ENCODE measurements around the gene ZAR1L. TPM values are rescaled to one million over a fixed set of nuclear protein-coding genes. Genes with fewer than 3 reads are reported as not detected.

ZAR1L gene
- total and polyA plus RNA-seq, 7 experiments from 2014 or later = not detected

DNA sequence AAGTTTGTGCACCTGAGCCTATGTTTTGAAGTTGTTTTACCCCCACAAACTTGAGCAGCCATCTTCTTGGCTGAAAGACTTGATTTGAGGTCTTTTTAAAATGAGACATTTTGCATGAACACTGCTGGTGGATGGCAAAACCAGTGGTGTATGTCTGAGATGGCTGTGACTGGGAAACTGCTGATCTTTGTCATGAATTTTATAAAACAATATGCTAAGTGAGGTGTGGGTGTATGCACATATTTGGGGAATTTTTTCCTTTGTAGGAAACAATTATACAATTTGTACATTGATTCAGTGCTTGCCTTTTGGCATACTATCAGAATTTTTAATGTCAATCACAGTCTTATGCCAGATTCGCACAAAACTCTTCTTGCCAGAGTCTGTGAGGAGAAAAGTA is 52.5 kb downstream of the ZAR1L start:
- Mint-ChIP-seq H3K36me3 (peaks cover 0 to 21% (median 0%) of the 10 kb centered on the region in 5 donors), H3K27me3 (no peaks in the 10 kb centered on the region), H3K9me3 (no peaks in the 10 kb centered on the region), H3K4me3 (no peak overlapping the region), H3K4me1 (no peaks in the 10 kb centered on the region), H3K27ac (no peak overlapping the region)
- intact Hi-C loops (cut with micrococcal nuclease) = no loop called here
- ChIA-PET POLR2A (interaction anchor here (0.6 kb wide), 1 partner anchor 23 kb away, joined by 7 read pairs; no protein-coding TSS in a partner anchor), CTCF (no interaction called here)
- Histone ChIP-seq H3K4me3 (ENCODE audit: low read length) (no peak overlapping the region), H3K36me3 (ENCODE audit: control insufficient read depth in 2 of 3, insufficient read depth in 3 of 3, low read length in 3 of 3) (peaks cover 0 to 16% (median 0%) of the 10 kb centered on the region in 3 experiments), H3K4me1 (ENCODE audit: control insufficient read depth in 2 of 2, insufficient read depth in 2 of 2, low read length in 2 of 2) (no peaks in the 10 kb centered on the region), H3K9me3 (ENCODE audit: control insufficient read depth in 2 of 3, low read length in 3 of 3) (no peaks in the 10 kb centered on the region), H3K27ac (ENCODE audit: low read depth, low read length) (no peak overlapping the region), H3K27me3 (ENCODE audit: control insufficient read depth in 2 of 2, insufficient read depth in 2 of 2, low read length in 2 of 2) (no peaks in the 10 kb centered on the region)
- DNase-seq (no peak), ATAC-seq (no peak)

DNA sequence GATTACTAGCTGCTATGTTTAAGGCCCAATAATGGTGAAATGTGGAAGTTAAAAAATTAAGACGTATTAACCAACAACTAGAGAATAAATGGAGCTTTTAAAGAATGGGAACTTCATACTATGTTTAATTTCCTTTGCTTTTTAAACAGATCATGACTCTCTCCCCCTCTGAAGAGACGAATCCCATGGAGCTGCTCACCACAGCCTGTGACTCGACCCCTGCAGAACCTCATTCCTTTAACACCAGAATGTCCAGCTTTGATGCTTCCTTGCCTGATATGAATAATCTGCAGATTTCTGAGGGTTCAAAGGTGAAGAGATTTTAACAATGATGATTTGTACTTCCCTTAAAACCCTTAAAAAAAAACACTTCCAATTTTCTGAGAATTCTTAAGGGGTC is 53.0 kb downstream of the ZAR1L start:
- no peak for DNase-seq
- no peaks in the 10 kb centered on the region for H3K9me3 ChIP-seq (ENCODE audit: control insufficient read depth in 2 of 3, low read length in 3 of 3)
- peaks cover 0 to 20% (median 0%) of the 10 kb centered on the region in 5 donors for H3K36me3 Mint-ChIP-seq
- ATAC-seq = no peak
- ChIA-PET POLR2A (no interaction called here), CTCF (no interaction called here)
- H3K36me3 ChIP-seq (ENCODE audit: control insufficient read depth in 2 of 3, insufficient read depth in 3 of 3, low read length in 3 of 3) = peaks cover 0 to 12% (median 0%) of the 10 kb centered on the region in 3 experiments
- peaks cover 0 to 3% (median 0%) of the 10 kb centered on the region in 5 donors for H3K27me3 Mint-ChIP-seq
- no peaks in the 10 kb centered on the region for H3K4me1 ChIP-seq (ENCODE audit: control insufficient read depth in 2 of 2, insufficient read depth in 2 of 2, low read length in 2 of 2)
- no peak overlapping the region for H3K4me3 ChIP-seq (ENCODE audit: low read length)
- H3K9me3 Mint-ChIP-seq = no peaks in the 10 kb centered on the region
- no peaks in the 10 kb centered on the region for H3K27me3 ChIP-seq (ENCODE audit: control insufficient read depth in 2 of 2, insufficient read depth in 2 of 2, low read length in 2 of 2)
- H3K4me3 Mint-ChIP-seq = no peak overlapping the region
- no peaks in the 10 kb centered on the region for H3K4me1 Mint-ChIP-seq
- H3K27ac Mint-ChIP-seq = no peak overlapping the region
- no peak overlapping the region for H3K27ac ChIP-seq (ENCODE audit: low read depth, low read length)
- intact Hi-C loops (cut with micrococcal nuclease) = no loop called here

- DNase-seq = no peak
- CTCF ChIA-PET = no interaction called here
- peaks cover 0 to 12% (median 0%) of the 10 kb centered on the region in 3 experiments for H3K36me3 ChIP-seq (ENCODE audit: control insufficient read depth in 2 of 3, insufficient read depth in 3 of 3, low read length in 3 of 3)
Observed at GRCh38 chr13:32261567-32261966, 53.6 kb downstream of the ZAR1L start.

GRCh38 chr13:32259116-32259515 is 56.0 kb downstream of the ZAR1L start:
- H3K4me3 Mint-ChIP-seq = no peak overlapping the region
- ChIA-PET CTCF (no interaction called here), POLR2A (no interaction called here)
- no peaks in the 10 kb centered on the region for H3K36me3 ChIP-seq (ENCODE audit: control insufficient read depth in 2 of 3, insufficient read depth in 3 of 3, low read length in 3 of 3)
- intact Hi-C loops (cut with micrococcal nuclease) = no loop called here
- peaks cover 0 to 4% (median 0%) of the 10 kb centered on the region in 7 donors for H3K4me1 Mint-ChIP-seq
- ATAC-seq (no peak), DNase-seq (no peak)
- no peak overlapping the region for H3K27ac ChIP-seq (ENCODE audit: low read depth, low read length)
- no peaks in the 10 kb centered on the region for H3K9me3 Mint-ChIP-seq
- no peaks in the 10 kb centered on the region for H3K4me1 ChIP-seq (ENCODE audit: control insufficient read depth in 2 of 2, insufficient read depth in 2 of 2, low read length in 2 of 2)
- no peaks in the 10 kb centered on the region for H3K27me3 ChIP-seq (ENCODE audit: control insufficient read depth in 2 of 2, insufficient read depth in 2 of 2, low read length in 2 of 2)
- peaks cover 0 to 24% (median 3%) of the 10 kb centered on the region in 5 donors for H3K36me3 Mint-ChIP-seq
- H3K27ac Mint-ChIP-seq = no peak overlapping the region
- no peak overlapping the region for H3K4me3 ChIP-seq (ENCODE audit: low read length)
- H3K27me3 Mint-ChIP-seq = peaks cover 0 to 4% (median 0%) of the 10 kb centered on the region in 5 donors
- no peaks in the 10 kb centered on the region for H3K9me3 ChIP-seq (ENCODE audit: control insufficient read depth in 2 of 3, low read length in 3 of 3)

More at GRCh38 chr13:32261567-32261966, 53.6 kb downstream of the ZAR1L start:
- Mint-ChIP-seq H3K36me3 (peaks cover 0 to 20% (median 0%) of the 10 kb centered on the region in 5 donors), H3K9me3 (no peaks in the 10 kb centered on the region), H3K4me1 (no peaks in the 10 kb centered on the region), H3K27me3 (peaks cover 0 to 4% (median 0%) of the 10 kb centered on the region in 5 donors), H3K27ac (no peak overlapping the region), H3K4me3 (no peak overlapping the region)
- POLR2A ChIA-PET = no interaction called here
- H3K4me3 ChIP-seq (ENCODE audit: low read length) = no peak overlapping the region
- no peaks in the 10 kb centered on the region for H3K27me3 ChIP-seq (ENCODE audit: control insufficient read depth in 2 of 2, insufficient read depth in 2 of 2, low read length in 2 of 2)
- no peak for ATAC-seq
- H3K27ac ChIP-seq (ENCODE audit: low read depth, low read length) = no peak overlapping the region
- H3K4me1 ChIP-seq (ENCODE audit: control insufficient read depth in 2 of 2, insufficient read depth in 2 of 2, low read length in 2 of 2) = no peaks in the 10 kb centered on the region
- no peaks in the 10 kb centered on the region for H3K9me3 ChIP-seq (ENCODE audit: control insufficient read depth in 2 of 3, low read length in 3 of 3)
- intact Hi-C loops (cut with micrococcal nuclease) = no loop called here

DNA sequence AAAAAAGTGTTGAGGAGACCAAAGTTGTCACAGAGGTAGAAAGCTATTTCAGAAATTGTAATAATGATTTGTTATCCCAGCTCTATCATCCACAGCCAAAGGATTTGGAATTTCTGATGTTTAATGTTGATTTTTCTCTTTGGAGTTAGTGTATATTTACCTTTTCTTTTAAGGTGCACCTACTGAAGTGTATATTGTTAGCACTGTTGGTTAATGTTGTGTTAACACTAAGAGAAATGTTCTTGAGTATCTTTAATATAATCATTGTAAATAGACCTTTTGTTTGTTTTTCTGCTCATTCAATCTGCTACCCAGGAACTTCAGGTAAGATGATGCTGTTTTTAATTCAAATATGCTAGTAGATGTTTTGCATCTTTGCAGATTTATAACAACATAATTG is 57.5 kb downstream of the ZAR1L start:
- Histone ChIP-seq H3K9me3 (ENCODE audit: control insufficient read depth in 2 of 3, low read length in 3 of 3) (no peaks in the 10 kb centered on the region), H3K4me3 (ENCODE audit: low read length) (no peak overlapping the region), H3K27me3 (ENCODE audit: control insufficient read depth in 2 of 2, insufficient read depth in 2 of 2, low read length in 2 of 2) (no peaks in the 10 kb centered on the region), H3K27ac (ENCODE audit: low read depth, low read length) (no peak overlapping the region), H3K36me3 (ENCODE audit: control insufficient read depth in 2 of 3, insufficient read depth in 3 of 3, low read length in 3 of 3) (no peaks in the 10 kb centered on the region), H3K4me1 (ENCODE audit: control insufficient read depth in 2 of 2, insufficient read depth in 2 of 2, low read length in 2 of 2) (no peaks in the 10 kb centered on the region)
- H3K9me3 Mint-ChIP-seq = no peaks in the 10 kb centered on the region
- intact Hi-C loops (cut with micrococcal nuclease) = no loop called here
- H3K4me3 Mint-ChIP-seq = no peak overlapping the region
- peaks cover 0 to 26% (median 3%) of the 10 kb centered on the region in 5 donors for H3K36me3 Mint-ChIP-seq
- ATAC-seq (no peak), DNase-seq (no peak)
- peaks cover 0 to 4% (median 0%) of the 10 kb centered on the region in 7 donors for H3K4me1 Mint-ChIP-seq
- peaks cover 0 to 4% (median 0%) of the 10 kb centered on the region in 5 donors for H3K27me3 Mint-ChIP-seq
- POLR2A ChIA-PET = no interaction called here
- no peak overlapping the region for H3K27ac Mint-ChIP-seq
- CTCF ChIA-PET = no interaction called here

GRCh38 chr13:32256243-32256642 is 58.9 kb downstream of the ZAR1L start:
- Mint-ChIP-seq H3K4me3 (no peak overlapping the region), H3K27me3 (peaks cover 0 to 4% (median 0%) of the 10 kb centered on the region in 5 donors), H3K27ac (no peak overlapping the region), H3K36me3 (peaks cover 0 to 26% (median 4%) of the 10 kb centered on the region in 5 donors), H3K9me3 (no peaks in the 10 kb centered on the region), H3K4me1 (peaks cover 0 to 4% (median 0%) of the 10 kb centered on the region in 7 donors)
- CTCF ChIA-PET = interaction anchor here (0.5 kb wide), 1 partner anchor 119 kb away, joined by 3 read pairs; no protein-coding TSS in a partner anchor
- intact Hi-C loops (cut with micrococcal nuclease) = no loop called here
- Histone ChIP-seq H3K27ac (ENCODE audit: low read depth, low read length) (no peak overlapping the region), H3K27me3 (ENCODE audit: control insufficient read depth in 2 of 2, insufficient read depth in 2 of 2, low read length in 2 of 2) (no peaks in the 10 kb centered on the region), H3K36me3 (ENCODE audit: control insufficient read depth in 2 of 3, insufficient read depth in 3 of 3, low read length in 3 of 3) (no peaks in the 10 kb centered on the region), H3K4me3 (ENCODE audit: low read length) (no peak overlapping the region), H3K9me3 (ENCODE audit: control insufficient read depth in 2 of 3, low read length in 3 of 3) (no peaks in the 10 kb centered on the region), H3K4me1 (ENCODE audit: control insufficient read depth in 2 of 2, insufficient read depth in 2 of 2, low read length in 2 of 2) (no peaks in the 10 kb centered on the region)
- POLR2A ChIA-PET = no interaction called here
- DNase-seq (no peak), ATAC-seq (no peak)

DNA sequence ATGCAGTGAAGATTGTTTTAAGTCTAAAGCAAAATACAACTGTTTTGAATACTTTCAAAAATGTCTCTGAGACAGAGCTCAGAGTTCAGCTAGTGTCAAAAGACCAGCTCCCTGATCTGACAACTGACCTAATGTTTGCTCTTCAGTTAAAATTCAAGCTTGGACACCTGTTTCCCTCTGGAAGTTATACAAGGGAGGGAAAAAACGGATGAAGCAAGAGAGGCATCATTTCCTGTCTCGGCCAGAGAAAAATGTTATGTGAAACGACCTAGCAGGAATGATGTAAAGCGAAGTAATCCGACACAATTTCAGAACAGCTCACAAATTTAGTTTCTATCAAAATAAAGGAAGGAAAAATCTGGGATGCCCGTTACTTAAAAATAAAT is 59.4 kb downstream of the ZAR1L start:
- H3K27me3 ChIP-seq (ENCODE audit: control insufficient read depth in 2 of 2, insufficient read depth in 2 of 2, low read length in 2 of 2) = no peaks in the 10 kb centered on the region
- H3K27ac ChIP-seq (ENCODE audit: low read depth, low read length) = no peak overlapping the region
- intact Hi-C loops (cut with micrococcal nuclease) = no loop called here
- Mint-ChIP-seq H3K27ac (no peak overlapping the region), H3K36me3 (peaks cover 0 to 26% (median 4%) of the 10 kb centered on the region in 5 donors), H3K9me3 (no peaks in the 10 kb centered on the region), H3K4me1 (peaks cover 0 to 4% (median 0%) of the 10 kb centered on the region in 7 donors), H3K4me3 (no peak overlapping the region), H3K27me3 (peaks cover 0 to 4% (median 0%) of the 10 kb centered on the region in 5 donors)
- ATAC-seq (no peak), DNase-seq (no peak)
- H3K36me3 ChIP-seq (ENCODE audit: control insufficient read depth in 2 of 3, insufficient read depth in 3 of 3, low read length in 3 of 3) = no peaks in the 10 kb centered on the region
- POLR2A ChIA-PET = interaction anchor here (0.6 kb wide), 1 partner anchor 178 kb away, joined by 9 read pairs; no protein-coding TSS in a partner anchor
- CTCF ChIA-PET = no interaction called here
- H3K4me1 ChIP-seq (ENCODE audit: control insufficient read depth in 2 of 2, insufficient read depth in 2 of 2, low read length in 2 of 2) = no peaks in the 10 kb centered on the region
- no peaks in the 10 kb centered on the region for H3K9me3 ChIP-seq (ENCODE audit: control insufficient read depth in 2 of 3, low read length in 3 of 3)
- no peak overlapping the region for H3K4me3 ChIP-seq (ENCODE audit: low read length)
